Nephron (organoid): ENCODE results near the gene WDR7.

Source experiments
- H3K27ac Mint-ChIP-seq, 3 experiments: 2 replicates each; pipeline ENCODE4 v1.8.0; 2020; ENCODE audit warnings: mixed read lengths in 3 of 3, mild to moderate bottlenecking in 2 of 3, moderate library complexity in 1 of 3
- H3K27me3 Mint-ChIP-seq: 2 replicates; pipeline ENCODE4 v1.8.0; 2021; ENCODE audit warnings: low read depth, mild to moderate bottlenecking, moderate library complexity, mixed read lengths
- H3K36me3 Mint-ChIP-seq: 2 replicates; pipeline ENCODE4 v1.8.0; 2020; ENCODE audit warnings: low read depth, mixed read lengths
- H3K4me1 Mint-ChIP-seq: 2 replicates; pipeline ENCODE4 v1.8.0; 2020; ENCODE audit warnings: mixed read lengths
- H3K4me3 Mint-ChIP-seq, 3 experiments: 2 replicates each; pipeline ENCODE4 v1.8.0; 2020; ENCODE audit warnings: mild to moderate bottlenecking in 3 of 3, mixed read lengths in 3 of 3, moderate library complexity in 2 of 3
- H3K9me3 Mint-ChIP-seq: 2 replicates; pipeline ENCODE4 v1.8.0; 2020; ENCODE audit warnings: mixed read lengths
- TF ChIP-seq, protein P1 (sequence below), 3 experiments: fragments of 200-600 bp; sonication (generic); IDR thresholded peaks; one replicate each; pipeline ENCODE4 v1.5.0; 2021; ENCODE audit warnings: antibody characterized with exemption in 3 of 3; ENCODE audit not compliant: unreplicated experiment in 3 of 3

WDR7 gene

DNA sequence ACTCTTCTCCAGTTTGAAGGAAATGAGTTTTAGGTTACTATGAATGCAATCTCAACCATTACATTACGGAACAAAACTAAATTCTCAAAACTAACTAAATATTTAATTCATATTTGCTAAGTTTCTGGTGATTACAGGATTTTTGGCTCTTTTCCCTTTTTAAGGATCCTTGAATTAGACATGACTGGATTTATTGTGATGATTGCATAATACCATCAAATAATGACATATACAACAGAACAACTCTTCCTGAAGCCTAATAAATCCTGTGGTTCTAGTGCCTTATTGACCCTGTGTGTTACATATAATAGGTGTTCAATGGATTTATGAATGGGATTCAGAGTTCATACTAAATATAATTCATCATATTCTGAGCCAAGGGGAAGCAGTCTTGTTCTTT lies 90.5 kb downstream of the WDR7 start:
- H3K36me3 Mint-ChIP-seq: peaks cover 12% of the 10 kb centered on the region
- TF ChIP-seq, protein P1, sequence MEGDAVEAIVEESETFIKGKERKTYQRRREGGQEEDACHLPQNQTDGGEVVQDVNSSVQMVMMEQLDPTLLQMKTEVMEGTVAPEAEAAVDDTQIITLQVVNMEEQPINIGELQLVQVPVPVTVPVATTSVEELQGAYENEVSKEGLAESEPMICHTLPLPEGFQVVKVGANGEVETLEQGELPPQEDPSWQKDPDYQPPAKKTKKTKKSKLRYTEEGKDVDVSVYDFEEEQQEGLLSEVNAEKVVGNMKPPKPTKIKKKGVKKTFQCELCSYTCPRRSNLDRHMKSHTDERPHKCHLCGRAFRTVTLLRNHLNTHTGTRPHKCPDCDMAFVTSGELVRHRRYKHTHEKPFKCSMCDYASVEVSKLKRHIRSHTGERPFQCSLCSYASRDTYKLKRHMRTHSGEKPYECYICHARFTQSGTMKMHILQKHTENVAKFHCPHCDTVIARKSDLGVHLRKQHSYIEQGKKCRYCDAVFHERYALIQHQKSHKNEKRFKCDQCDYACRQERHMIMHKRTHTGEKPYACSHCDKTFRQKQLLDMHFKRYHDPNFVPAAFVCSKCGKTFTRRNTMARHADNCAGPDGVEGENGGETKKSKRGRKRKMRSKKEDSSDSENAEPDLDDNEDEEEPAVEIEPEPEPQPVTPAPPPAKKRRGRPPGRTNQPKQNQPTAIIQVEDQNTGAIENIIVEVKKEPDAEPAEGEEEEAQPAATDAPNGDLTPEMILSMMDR (IDR thresholded peaks at IDR 0.05; ENCODE audit: unreplicated experiment in 3 of 3): no peak
- H3K9me3 Mint-ChIP-seq: peaks cover 4% of the 10 kb centered on the region
- no peaks in the 10 kb centered on the region for H3K4me1 Mint-ChIP-seq
- H3K4me3 Mint-ChIP-seq: no peak overlapping the region
- no peaks in the 10 kb centered on the region for H3K27me3 Mint-ChIP-seq
- no peak overlapping the region for H3K27ac Mint-ChIP-seq

DNA sequence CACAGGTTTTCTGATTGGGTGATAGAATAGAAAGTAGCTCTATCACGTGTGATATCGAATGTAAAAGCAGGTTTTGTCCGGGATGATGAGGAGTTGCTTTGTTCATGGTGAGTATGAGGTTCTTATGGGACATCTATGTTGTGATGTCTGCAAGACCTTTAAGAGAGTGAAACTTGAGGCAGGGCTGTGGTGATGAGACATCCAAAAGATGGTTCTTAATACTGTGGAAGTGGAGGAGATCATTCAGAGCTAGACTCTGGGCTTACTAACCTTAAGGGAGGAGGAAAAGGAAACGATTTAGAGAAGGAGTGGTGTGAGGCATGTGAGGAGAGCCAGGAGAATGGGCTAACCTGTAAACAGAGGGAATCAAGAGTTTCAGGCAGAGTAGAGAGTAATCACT lies 92.0 kb downstream of the WDR7 start:
- Mint-ChIP-seq H3K9me3 (peaks cover 4% of the 10 kb centered on the region), H3K4me1 (no peaks in the 10 kb centered on the region), H3K4me3 (no peak overlapping the region), H3K27ac (no peak overlapping the region), H3K27me3 (no peaks in the 10 kb centered on the region), H3K36me3 (peaks cover 12% of the 10 kb centered on the region)
- TF ChIP-seq, protein P1 (IDR thresholded peaks at IDR 0.05; ENCODE audit: unreplicated experiment in 3 of 3): no peak

DNA sequence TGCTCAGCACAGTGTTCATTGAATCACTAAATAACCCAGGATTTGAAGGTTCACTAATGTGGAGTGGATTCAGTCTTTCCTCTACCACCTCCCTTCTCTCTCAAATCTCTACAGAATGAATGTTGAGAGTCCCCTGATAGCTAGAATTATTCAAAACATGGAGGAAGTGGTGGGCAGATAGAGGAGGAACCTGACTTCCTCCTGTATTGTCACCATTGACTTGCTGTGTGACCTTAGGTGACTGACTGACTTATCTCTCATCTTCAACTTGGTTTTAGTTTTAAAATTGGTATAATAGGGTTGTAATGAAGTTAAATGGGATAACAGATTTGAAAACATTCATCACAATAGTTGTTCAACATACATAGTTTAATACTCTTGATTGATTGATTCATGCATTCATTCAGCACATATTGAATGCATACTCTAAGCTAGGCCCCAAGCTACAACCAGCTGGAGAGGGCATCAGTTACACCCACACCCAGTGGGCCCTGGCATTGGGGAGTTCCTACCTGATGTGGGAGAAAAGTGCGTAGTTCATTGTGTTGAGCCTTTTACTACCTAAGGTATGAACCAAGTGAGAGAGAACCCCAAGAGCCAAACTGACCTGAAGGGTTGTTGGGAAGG lies 96.0 kb downstream of the WDR7 start:
- no peaks in the 10 kb centered on the region for H3K9me3 Mint-ChIP-seq
- H3K27me3 Mint-ChIP-seq: no peaks in the 10 kb centered on the region
- TF ChIP-seq, protein P1 (IDR thresholded peaks at IDR 0.05; ENCODE audit: unreplicated experiment in 3 of 3): no peak

DNA sequence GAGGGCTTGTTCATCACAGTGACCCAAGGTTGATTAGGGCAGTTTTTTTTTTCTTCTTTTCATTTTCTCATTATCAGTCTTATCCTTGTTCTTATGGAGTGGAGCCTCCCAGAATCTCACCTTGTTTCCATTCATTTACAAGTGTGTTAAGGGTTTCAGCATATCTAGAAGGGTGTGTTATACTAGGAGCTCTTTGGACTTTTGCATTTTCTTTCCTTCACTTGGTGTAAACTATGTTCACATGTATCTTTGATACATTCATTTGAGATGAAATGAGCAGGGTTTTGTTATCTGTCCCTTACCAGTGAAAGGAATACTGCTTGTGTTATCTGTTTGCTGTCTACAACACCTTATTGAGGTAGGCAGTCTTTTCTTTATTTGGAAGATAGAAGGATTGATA lies 96.7 kb downstream of the WDR7 start:
- H3K4me1 Mint-ChIP-seq: no peaks in the 10 kb centered on the region
- no peak overlapping the region for H3K4me3 Mint-ChIP-seq
- TF ChIP-seq, protein P1 (IDR thresholded peaks at IDR 0.05; ENCODE audit: unreplicated experiment in 3 of 3): no peak
- no peaks in the 10 kb centered on the region for H3K36me3 Mint-ChIP-seq
- H3K27ac Mint-ChIP-seq: no peak overlapping the region
- no peaks in the 10 kb centered on the region for H3K9me3 Mint-ChIP-seq
- no peaks in the 10 kb centered on the region for H3K27me3 Mint-ChIP-seq

More for the DNA sequence above, 96.0 kb downstream of the WDR7 start:
- Mint-ChIP-seq H3K4me1 (no peaks in the 10 kb centered on the region), H3K27ac (no peak overlapping the region), H3K36me3 (no peaks in the 10 kb centered on the region), H3K4me3 (no peak overlapping the region)

DNA sequence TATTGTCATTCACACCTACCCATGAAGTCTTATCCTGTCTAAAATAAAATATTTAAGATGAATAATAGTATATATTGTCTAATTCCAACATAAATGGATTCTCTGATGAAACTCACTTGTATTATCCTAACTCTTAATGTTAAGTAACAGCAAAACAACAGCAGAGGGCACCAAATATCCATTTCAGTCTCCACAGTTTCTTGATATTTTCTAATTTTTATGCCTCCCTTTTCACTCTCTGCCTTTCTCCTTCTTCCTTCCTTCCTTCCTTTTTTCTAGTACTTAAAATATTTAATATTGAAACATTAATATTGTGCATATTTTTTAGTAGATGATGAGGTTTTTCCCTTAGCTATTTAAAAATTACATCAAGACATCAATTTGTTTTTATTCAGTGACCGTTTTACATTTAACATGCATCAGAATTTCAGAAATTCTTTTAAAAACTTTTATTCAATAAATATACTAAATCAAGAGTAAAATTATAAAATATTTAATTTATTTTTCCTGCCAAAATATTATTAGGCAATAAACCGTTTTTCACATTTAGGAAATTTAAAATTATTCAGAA lies 97.6 kb downstream of the WDR7 start:
- H3K4me3 Mint-ChIP-seq: no peak overlapping the region

More for the DNA sequence above, 97.6 kb downstream of the WDR7 start:
- H3K9me3 Mint-ChIP-seq: no peaks in the 10 kb centered on the region
- TF ChIP-seq, protein P1 (IDR thresholded peaks at IDR 0.05; ENCODE audit: unreplicated experiment in 3 of 3): peak; percentile 58 to 81 (median 69)
- H3K4me1 Mint-ChIP-seq: no peaks in the 10 kb centered on the region
- H3K36me3 Mint-ChIP-seq: no peaks in the 10 kb centered on the region
- no peaks in the 10 kb centered on the region for H3K27me3 Mint-ChIP-seq
- H3K27ac Mint-ChIP-seq: no peak overlapping the region
